Kidney epithelial cell (primary cell): ENCODE data around the gene PIGA. TPM values are rescaled to one million over a fixed set of nuclear protein-coding genes. Genes with fewer than 3 reads are reported as not detected.
A peak's percentile ranks its signal among the peaks of the same experiment; 100 is the strongest.

Source experiments
- DNase-seq: peaks from one replicate; pipeline ENCODE4 v3.0.0-alpha.2; 2010; ENCODE audit warnings: low read depth
- H3K27me3 ChIP-seq: 2 replicates; pipeline ENCODE4 v1.6.0; 2011; ENCODE audit warnings: low read length; ENCODE audit not compliant: control insufficient read depth, insufficient read depth
- H3K36me3 ChIP-seq: 2 replicates; pipeline ENCODE4 v1.5.1; 2011; ENCODE audit warnings: low read length; ENCODE audit not compliant: control insufficient read depth, insufficient read depth
- H3K4me3 ChIP-seq: 2 replicates; pipeline ENCODE4 v1.5.1; 2011; ENCODE audit warnings: low read depth, mild to moderate bottlenecking, control low read depth, low read length
- CTCF ChIP-seq: IDR thresholded peaks from 2 replicates; pipeline ENCODE4 v1.5.1; 2011; ENCODE audit warnings: mild to moderate bottlenecking, moderate library complexity, low read length, control low read depth, inconsistent platforms; ENCODE audit not compliant: insufficient read depth, poor library complexity, severe bottlenecking
- total RNA-seq: library from RNA; depleted of rRNA; stranded (reverse); fragments of >200 nt; gene quantifications from 2 replicates; pipeline ENCODE4 v1.2.3, GENCODE V29; 2015

PIGA gene
- total RNA-seq, 1 donor from 2014 or later: 18.6 TPM

GRCh38 chrX:15301924-15302323 is 33.4 kb downstream of the PIGA start:
- TF ChIP-seq CTCF: no peak

GRCh38 chrX:15299941-15300851 is 35.1 kb downstream of the PIGA start:
- Histone ChIP-seq H3K27me3 (no peaks in the 10 kb centered on the region), H3K4me3 (no peak overlapping the region), H3K36me3 (no peaks in the 10 kb centered on the region)
- no peak for DNase-seq
- TF ChIP-seq CTCF: peak; percentile 31

More at GRCh38 chrX:15301924-15302323, 33.4 kb downstream of the PIGA start:
- Histone ChIP-seq H3K4me3 (no peak overlapping the region), H3K36me3 (no peaks in the 10 kb centered on the region), H3K27me3 (no peaks in the 10 kb centered on the region)
- no peak for DNase-seq

- Histone ChIP-seq H3K27me3 (no peaks in the 10 kb centered on the region), H3K36me3 (no peaks in the 10 kb centered on the region), H3K4me3 (no peak overlapping the region)
- DNase-seq: no peak
- TF ChIP-seq CTCF: no peak
These were observed 36.5 kb downstream of the PIGA start for GRCh38 chrX:15298780-15299179.

GRCh38 chrX:15298201-15298600 is 37.1 kb downstream of the PIGA start:
- DNase-seq: no peak
- Histone ChIP-seq H3K4me3 (no peak overlapping the region), H3K27me3 (no peaks in the 10 kb centered on the region), H3K36me3 (no peaks in the 10 kb centered on the region)
- no peak for TF ChIP-seq CTCF

GRCh38 chrX:15293451-15293850 is 41.9 kb downstream of the PIGA start:
- no peak for TF ChIP-seq CTCF
- Histone ChIP-seq H3K36me3 (no peaks in the 10 kb centered on the region), H3K4me3 (no peak overlapping the region), H3K27me3 (no peaks in the 10 kb centered on the region)
- no peak for DNase-seq
